ENCODE results near the gene TM9SF3. TPM values are rescaled to one million over a fixed set of nuclear protein-coding genes. Genes with fewer than 3 reads are reported as not detected.

The TM9SF3 gene
- total and polyA plus RNA-seq, 2 donors (not counting 1 experiment from before 2014, with no cell fraction given), result 103 to 107 TPM

- Histone ChIP-seq H3K9ac (ENCODE audit: insufficient read depth, low read length) (no peak overlapping the region), H3K4me3 (replicated peaks in 1 of 4; ENCODE audit: control extremely low read depth in 1 of 4, insufficient read depth in 1 of 4, low read depth in 3 of 4, low read length in 4 of 4) (no peak overlapping the region), H3K4me1 (ENCODE audit: control insufficient read depth, extremely low read depth, insufficient read depth, low read length) (no peaks in the 10 kb centered on the region), H3K27me3 (ENCODE audit: control insufficient read depth, insufficient read depth, low read length) (no peaks in the 10 kb centered on the region), H3K79me2 (ENCODE audit: control insufficient read depth, insufficient read depth, low read length) (no peaks in the 10 kb centered on the region), H3K27ac (ENCODE audit: insufficient read depth, low read length) (no peak overlapping the region), H3K9me3 (ENCODE audit: control insufficient read depth, insufficient read depth, low read depth, low read length) (no peaks in the 10 kb centered on the region), H3K4me2 (ENCODE audit: extremely low read depth, insufficient read depth, low read length) (no peak overlapping the region), H4K20me1 (ENCODE audit: control insufficient read depth, extremely low read depth, insufficient read depth, low read length) (no peaks in the 10 kb centered on the region), H3K36me3 (ENCODE audit: control insufficient read depth, insufficient read depth, low read length) (no peaks in the 10 kb centered on the region), H2AFZ (ENCODE audit: low read length) (no peak overlapping the region)
- DNase-seq (ENCODE audit: low read depth in 2 of 2), result no peak
- TF ChIP-seq EZH2 (IDR thresholded peaks at IDR 0.05; ENCODE audit: low read length, missing control alignments), result no peak
- TF ChIP-seq, protein P1, sequence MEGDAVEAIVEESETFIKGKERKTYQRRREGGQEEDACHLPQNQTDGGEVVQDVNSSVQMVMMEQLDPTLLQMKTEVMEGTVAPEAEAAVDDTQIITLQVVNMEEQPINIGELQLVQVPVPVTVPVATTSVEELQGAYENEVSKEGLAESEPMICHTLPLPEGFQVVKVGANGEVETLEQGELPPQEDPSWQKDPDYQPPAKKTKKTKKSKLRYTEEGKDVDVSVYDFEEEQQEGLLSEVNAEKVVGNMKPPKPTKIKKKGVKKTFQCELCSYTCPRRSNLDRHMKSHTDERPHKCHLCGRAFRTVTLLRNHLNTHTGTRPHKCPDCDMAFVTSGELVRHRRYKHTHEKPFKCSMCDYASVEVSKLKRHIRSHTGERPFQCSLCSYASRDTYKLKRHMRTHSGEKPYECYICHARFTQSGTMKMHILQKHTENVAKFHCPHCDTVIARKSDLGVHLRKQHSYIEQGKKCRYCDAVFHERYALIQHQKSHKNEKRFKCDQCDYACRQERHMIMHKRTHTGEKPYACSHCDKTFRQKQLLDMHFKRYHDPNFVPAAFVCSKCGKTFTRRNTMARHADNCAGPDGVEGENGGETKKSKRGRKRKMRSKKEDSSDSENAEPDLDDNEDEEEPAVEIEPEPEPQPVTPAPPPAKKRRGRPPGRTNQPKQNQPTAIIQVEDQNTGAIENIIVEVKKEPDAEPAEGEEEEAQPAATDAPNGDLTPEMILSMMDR (conservative IDR thresholded peaks at IDR 0.05 in 1 of 2, IDR thresholded peaks at IDR 0.05 in 1 of 2; ENCODE audit: low read depth in 1 of 2, low read length in 2 of 2), result no peak
Observed at GRCh38 chr10:96613576-96613975, 26.8 kb upstream of the TM9SF3 start.

GRCh38 chr10:96612055-96612830, 25.4 kb upstream of the TM9SF3 start:
- Histone ChIP-seq H3K4me3 (replicated peaks in 1 of 4; ENCODE audit: control extremely low read depth in 1 of 4, insufficient read depth in 1 of 4, low read depth in 3 of 4, low read length in 4 of 4) (no peak overlapping the region), H3K27me3 (ENCODE audit: control insufficient read depth, insufficient read depth, low read length) (peaks cover 2% of the 10 kb centered on the region), H3K36me3 (ENCODE audit: control insufficient read depth, insufficient read depth, low read length) (no peaks in the 10 kb centered on the region), H3K9ac (ENCODE audit: insufficient read depth, low read length) (no peak overlapping the region), H3K4me1 (ENCODE audit: control insufficient read depth, extremely low read depth, insufficient read depth, low read length) (no peaks in the 10 kb centered on the region), H3K9me3 (ENCODE audit: control insufficient read depth, insufficient read depth, low read depth, low read length) (no peaks in the 10 kb centered on the region), H3K4me2 (ENCODE audit: extremely low read depth, insufficient read depth, low read length) (no peak overlapping the region), H3K27ac (ENCODE audit: insufficient read depth, low read length) (no peak overlapping the region), H4K20me1 (ENCODE audit: control insufficient read depth, extremely low read depth, insufficient read depth, low read length) (no peaks in the 10 kb centered on the region), H2AFZ (ENCODE audit: low read length) (no peak overlapping the region), H3K79me2 (ENCODE audit: control insufficient read depth, insufficient read depth, low read length) (no peaks in the 10 kb centered on the region)
- TF ChIP-seq EZH2 (IDR thresholded peaks at IDR 0.05; ENCODE audit: low read length, missing control alignments), result no peak
- TF ChIP-seq, protein P1 (conservative IDR thresholded peaks at IDR 0.05 in 1 of 2, IDR thresholded peaks at IDR 0.05 in 1 of 2; ENCODE audit: low read depth in 1 of 2, low read length in 2 of 2), result no peak
- no peak for DNase-seq (ENCODE audit: low read depth in 2 of 2)

DNA sequence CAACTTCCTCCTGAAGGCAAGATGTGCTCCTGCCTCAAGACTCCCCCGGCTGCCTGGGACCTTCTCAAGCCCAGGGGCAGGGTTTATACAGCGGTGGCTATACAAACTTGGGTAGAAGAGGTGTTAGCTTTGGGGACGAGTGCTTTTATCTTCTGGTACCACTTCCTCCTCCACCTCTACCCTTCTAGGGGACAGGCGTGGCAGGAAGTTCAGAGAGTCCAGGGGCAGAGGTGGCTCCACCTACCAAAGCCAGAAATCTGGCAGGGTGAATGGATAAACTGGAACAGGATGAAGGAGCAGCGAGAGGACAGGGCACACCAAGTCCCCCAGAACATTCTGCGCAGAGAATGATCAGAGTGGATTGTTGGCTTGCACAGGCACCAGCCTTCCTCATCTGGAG, 24.0 kb upstream of the TM9SF3 start:
- peaks cover 2% of the 10 kb centered on the region for H3K27me3 ChIP-seq (ENCODE audit: control insufficient read depth, insufficient read depth, low read length)
- no peak overlapping the region for H3K27ac ChIP-seq (ENCODE audit: insufficient read depth, low read length)
- H3K4me1 ChIP-seq (ENCODE audit: control insufficient read depth, extremely low read depth, insufficient read depth, low read length), result no peaks in the 10 kb centered on the region
- H3K36me3 ChIP-seq (ENCODE audit: control insufficient read depth, insufficient read depth, low read length), result no peaks in the 10 kb centered on the region
- no peak overlapping the region for H3K4me3 ChIP-seq (replicated peaks in 1 of 4; ENCODE audit: control extremely low read depth in 1 of 4, insufficient read depth in 1 of 4, low read depth in 3 of 4, low read length in 4 of 4)
- H3K9ac ChIP-seq (ENCODE audit: insufficient read depth, low read length), result no peak overlapping the region
- H3K4me2 ChIP-seq (ENCODE audit: extremely low read depth, insufficient read depth, low read length), result no peak overlapping the region
- no peak overlapping the region for H2AFZ ChIP-seq (ENCODE audit: low read length)
- DNase-seq (ENCODE audit: low read depth in 2 of 2), result no peak
- TF ChIP-seq EZH2 (IDR thresholded peaks at IDR 0.05; ENCODE audit: low read length, missing control alignments), result no peak
- no peaks in the 10 kb centered on the region for H4K20me1 ChIP-seq (ENCODE audit: control insufficient read depth, extremely low read depth, insufficient read depth, low read length)
- H3K9me3 ChIP-seq (ENCODE audit: control insufficient read depth, insufficient read depth, low read depth, low read length), result no peaks in the 10 kb centered on the region
- no peaks in the 10 kb centered on the region for H3K79me2 ChIP-seq (ENCODE audit: control insufficient read depth, insufficient read depth, low read length)
